DND-41 (cell line): ENCODE measurements around the gene JMJD8.

Source experiments
- ATAC-seq: fragments of 200-7000 bp; cut with Tn5 transposase; 3 replicates; pipeline ENCODE4 v1.9.1; 2021; ENCODE audit warnings: low read depth; ENCODE audit not compliant: insufficient read depth
- DNase-seq: peaks from one replicate; pipeline ENCODE4 v3.0.0-alpha.2; 2020
- H2AFZ ChIP-seq: 2 replicates; pipeline ENCODE4 v1.6.0; 2012; ENCODE audit warnings: low read depth, low read length
- H3K27ac ChIP-seq: 2 replicates; pipeline ENCODE4 v1.5.1; 2012; ENCODE audit warnings: low read length, inconsistent platforms
- H3K27me3 ChIP-seq: fragments of 200-600 bp; sonication (generic); 2 replicates; pipeline ENCODE4 v1.6.0; 2012; ENCODE audit warnings: low read length, mild to moderate bottlenecking, inconsistent platforms; ENCODE audit not compliant: insufficient read depth, poor library complexity
- H3K36me3 ChIP-seq: 2 replicates; pipeline ENCODE4 v1.5.1; 2012; ENCODE audit warnings: low read length, inconsistent platforms; ENCODE audit not compliant: insufficient read depth
- H3K4me1 ChIP-seq: 2 replicates; pipeline ENCODE4 v1.5.1; 2012; ENCODE audit warnings: mild to moderate bottlenecking, low read length; ENCODE audit not compliant: insufficient read depth
- H3K4me2 ChIP-seq: 2 replicates; pipeline ENCODE4 v1.6.0; 2012; ENCODE audit warnings: mild to moderate bottlenecking, moderate library complexity, low read length, inconsistent platforms; ENCODE audit not compliant: insufficient read depth
- H3K4me3 ChIP-seq, 2 experiments: fragments of 200-600 bp in 1 of 2; shearing (Covaris generic) in 1 of 2; 2 replicates each; pipeline ENCODE4 v1.5.1; 2012 to 2016; ENCODE audit warnings: inconsistent platforms in 2 of 2, low read length in 2 of 2, mild to moderate bottlenecking in 2 of 2, low read depth in 1 of 2, moderate library complexity in 1 of 2
- H3K79me2 ChIP-seq: 2 replicates; pipeline ENCODE4 v1.6.0; 2012; ENCODE audit warnings: low read length, inconsistent platforms; ENCODE audit not compliant: insufficient read depth
- H3K9ac ChIP-seq: 2 replicates; pipeline ENCODE4 v1.6.0; 2012; ENCODE audit warnings: low read depth, mild to moderate bottlenecking, inconsistent platforms, low read length, moderate library complexity
- H3K9me3 ChIP-seq: 2 replicates; pipeline ENCODE4 v1.5.1; 2012; ENCODE audit warnings: low read length, moderate library complexity, mild to moderate bottlenecking, inconsistent platforms; ENCODE audit not compliant: insufficient read depth, severe bottlenecking
- H4K20me1 ChIP-seq: 2 replicates; pipeline ENCODE4 v1.6.0; 2012; ENCODE audit warnings: low read length; ENCODE audit not compliant: insufficient read depth
- EZH2 ChIP-seq: IDR thresholded peaks from 3 replicates; pipeline ENCODE4 v1.6.1; 2012; ENCODE audit warnings: borderline replicate concordance, low read depth, mild to moderate bottlenecking, moderate library complexity, low read length, inconsistent platforms; ENCODE audit not compliant: severe bottlenecking
- TF ChIP-seq, protein P1 (sequence below): IDR thresholded peaks from 2 replicates; pipeline ENCODE4 v1.5.1; 2012; ENCODE audit warnings: borderline replicate concordance, low read length, moderate library complexity, mild to moderate bottlenecking; ENCODE audit not compliant: poor library complexity, severe bottlenecking; ENCODE audit errors: extremely low read depth

Gene JMJD8

DNA sequence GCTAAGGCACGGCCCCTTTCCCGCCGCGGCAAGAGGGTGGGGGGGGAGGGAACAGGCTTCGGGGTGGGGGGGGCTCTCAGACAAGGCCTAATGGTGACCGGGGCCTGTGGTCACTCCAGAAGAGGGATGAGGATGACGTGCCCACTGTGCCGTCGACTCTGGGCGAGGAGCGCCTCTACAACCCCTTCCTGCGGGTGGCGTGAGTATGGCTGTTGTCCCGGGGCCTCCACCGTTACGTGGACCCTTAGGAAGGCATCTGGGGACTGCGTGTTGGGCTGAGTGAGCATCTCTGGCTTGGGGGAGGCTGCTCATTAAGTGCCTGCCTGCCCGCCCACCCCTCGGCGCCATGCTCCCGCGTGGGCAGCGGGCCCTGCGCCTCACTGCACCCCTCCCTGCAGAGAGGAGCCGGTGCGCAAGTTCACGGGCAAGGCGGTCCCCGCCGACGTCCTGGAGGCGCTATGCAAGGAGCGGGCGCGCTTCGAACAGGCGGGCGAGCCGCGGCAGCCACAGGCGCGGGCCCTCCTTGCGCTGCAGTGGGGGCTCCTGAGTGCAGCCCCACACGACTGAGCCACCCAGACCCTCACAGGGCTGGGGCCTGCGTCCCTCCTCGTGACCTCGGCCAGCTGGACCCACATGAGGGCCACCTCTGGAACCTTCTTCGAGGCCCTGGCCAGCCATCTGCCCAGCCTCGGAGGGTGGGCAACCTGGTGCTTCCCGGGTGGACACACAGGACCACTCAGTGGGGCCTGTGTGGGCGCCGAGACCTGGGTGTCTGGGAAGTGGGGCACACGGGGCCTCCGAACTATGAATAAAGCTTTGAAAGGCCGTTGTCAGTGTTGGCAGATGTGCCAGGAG lies 45.0 kb upstream of the JMJD8 start:
- no peaks in the 10 kb centered on the region for H3K79me2 ChIP-seq
- DNase-seq (no peak), ATAC-seq (no peak)
- H3K4me3 ChIP-seq, result no peak overlapping the region
- H2AFZ ChIP-seq, result no peak overlapping the region
- H4K20me1 ChIP-seq, result peaks cover 27% of the 10 kb centered on the region
- H3K4me1 ChIP-seq, result peaks cover 14% of the 10 kb centered on the region
- no peak overlapping the region for H3K9ac ChIP-seq
- no peaks in the 10 kb centered on the region for H3K27me3 ChIP-seq
- peaks cover 37% of the 10 kb centered on the region for H3K36me3 ChIP-seq
- no peak overlapping the region for H3K4me2 ChIP-seq
- no peaks in the 10 kb centered on the region for H3K9me3 ChIP-seq
- TF ChIP-seq EZH2, result no peak
- TF ChIP-seq, protein P1, sequence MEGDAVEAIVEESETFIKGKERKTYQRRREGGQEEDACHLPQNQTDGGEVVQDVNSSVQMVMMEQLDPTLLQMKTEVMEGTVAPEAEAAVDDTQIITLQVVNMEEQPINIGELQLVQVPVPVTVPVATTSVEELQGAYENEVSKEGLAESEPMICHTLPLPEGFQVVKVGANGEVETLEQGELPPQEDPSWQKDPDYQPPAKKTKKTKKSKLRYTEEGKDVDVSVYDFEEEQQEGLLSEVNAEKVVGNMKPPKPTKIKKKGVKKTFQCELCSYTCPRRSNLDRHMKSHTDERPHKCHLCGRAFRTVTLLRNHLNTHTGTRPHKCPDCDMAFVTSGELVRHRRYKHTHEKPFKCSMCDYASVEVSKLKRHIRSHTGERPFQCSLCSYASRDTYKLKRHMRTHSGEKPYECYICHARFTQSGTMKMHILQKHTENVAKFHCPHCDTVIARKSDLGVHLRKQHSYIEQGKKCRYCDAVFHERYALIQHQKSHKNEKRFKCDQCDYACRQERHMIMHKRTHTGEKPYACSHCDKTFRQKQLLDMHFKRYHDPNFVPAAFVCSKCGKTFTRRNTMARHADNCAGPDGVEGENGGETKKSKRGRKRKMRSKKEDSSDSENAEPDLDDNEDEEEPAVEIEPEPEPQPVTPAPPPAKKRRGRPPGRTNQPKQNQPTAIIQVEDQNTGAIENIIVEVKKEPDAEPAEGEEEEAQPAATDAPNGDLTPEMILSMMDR, result no peak
- no peak overlapping the region for H3K27ac ChIP-seq

DNA sequence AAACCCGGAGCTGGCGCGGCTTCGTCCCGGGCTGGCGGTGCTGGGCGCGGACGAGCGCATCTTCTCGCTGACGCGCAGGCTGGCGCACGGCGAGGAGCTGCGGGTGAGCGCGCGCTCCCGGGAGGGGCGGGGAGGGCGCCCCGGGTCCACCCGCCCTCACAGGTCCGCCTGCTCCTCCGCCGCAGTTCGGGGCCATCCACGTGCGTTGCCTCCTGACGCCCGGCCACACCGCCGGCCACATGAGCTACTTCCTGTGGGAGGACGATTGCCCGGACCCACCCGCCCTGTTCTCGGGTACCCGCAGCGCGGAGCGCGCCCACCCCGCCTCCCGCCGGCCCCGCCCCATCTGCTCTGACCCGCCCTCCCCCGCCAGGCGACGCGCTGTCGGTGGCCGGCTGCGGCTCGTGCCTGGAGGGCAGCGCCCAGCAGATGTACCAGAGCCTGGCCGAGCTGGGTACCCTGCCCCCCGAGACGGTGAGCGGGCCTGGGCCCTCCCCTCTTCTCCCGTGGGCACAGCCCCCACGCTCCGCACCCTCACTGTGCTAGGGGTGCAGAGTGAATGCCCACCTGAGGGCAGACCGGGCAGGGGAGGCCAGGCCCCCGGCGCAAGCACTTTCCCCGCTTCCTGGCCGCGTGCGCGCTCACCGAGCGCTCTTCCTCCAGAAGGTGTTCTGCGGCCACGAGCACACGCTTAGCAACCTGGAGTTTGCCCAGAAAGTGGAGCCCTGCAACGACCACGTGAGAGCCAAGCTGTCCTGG lies 44.2 kb upstream of the JMJD8 start:
- Histone ChIP-seq H3K9me3 (no peaks in the 10 kb centered on the region), H3K4me3 (no peak overlapping the region), H2AFZ (no peak overlapping the region), H3K4me1 (peaks cover 14% of the 10 kb centered on the region), H3K9ac (no peak overlapping the region), H3K27ac (no peak overlapping the region), H3K27me3 (no peaks in the 10 kb centered on the region), H3K4me2 (peak overlapping the region; percentile 93; the same call in 1 of the 2 replicates), H4K20me1 (peaks cover 27% of the 10 kb centered on the region), H3K36me3 (peaks cover 29% of the 10 kb centered on the region), H3K79me2 (no peaks in the 10 kb centered on the region)
- TF ChIP-seq, protein P1, result no peak
- TF ChIP-seq EZH2, result no peak
- ATAC-seq, result no peak
- DNase-seq, result no peak

DNA sequence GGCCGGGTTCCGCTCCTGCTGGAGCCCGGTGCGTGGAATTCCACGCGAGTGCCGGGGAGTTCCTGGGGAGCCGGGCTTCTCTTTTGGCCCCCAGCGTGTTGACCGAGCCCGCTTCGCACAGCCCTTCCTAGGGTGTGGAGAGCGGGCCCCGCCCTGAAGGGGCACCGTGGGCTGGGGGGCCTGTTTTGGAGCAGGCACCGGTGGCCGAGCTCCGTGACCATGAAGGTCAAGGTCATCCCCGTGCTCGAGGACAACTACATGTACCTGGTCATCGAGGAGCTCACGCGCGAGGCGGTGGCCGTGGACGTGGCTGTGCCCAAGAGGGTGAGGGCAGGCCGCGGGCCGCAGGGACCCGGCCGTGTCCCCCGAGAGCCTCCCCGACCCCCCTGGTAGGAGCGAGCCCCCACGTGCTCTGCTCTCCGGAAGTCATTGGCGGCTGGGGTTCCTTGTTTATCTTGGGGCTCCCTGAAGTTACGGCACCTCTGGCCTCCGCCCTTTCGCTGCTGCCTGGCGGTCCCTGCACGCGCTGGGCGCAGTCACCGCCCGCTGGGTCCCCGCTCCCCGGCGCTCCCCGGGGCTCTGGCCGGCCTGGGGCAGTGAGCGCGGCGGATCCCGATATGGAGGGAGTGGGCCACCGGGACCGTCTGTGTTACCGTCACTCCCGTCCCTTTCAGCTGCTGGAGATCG lies 43.3 kb upstream of the JMJD8 start:
- peak overlapping the region; percentile 27 to 72; a peak in 3 of 4 replicates for H3K4me3 ChIP-seq
- no peaks in the 10 kb centered on the region for H3K79me2 ChIP-seq
- no peak for ATAC-seq
- peak overlapping the region; percentile 93 for H3K4me2 ChIP-seq
- H3K9me3 ChIP-seq, result no peaks in the 10 kb centered on the region
- H3K9ac ChIP-seq, result peak overlapping the region; percentile 65
- peak overlapping the region; percentile 45; the same call in 1 of the 2 replicates for H3K27ac ChIP-seq
- H4K20me1 ChIP-seq, result peaks cover 24% of the 10 kb centered on the region
- H3K36me3 ChIP-seq, result peaks cover 20% of the 10 kb centered on the region
- no peak for DNase-seq
- no peaks in the 10 kb centered on the region for H3K27me3 ChIP-seq
- peak overlapping the region; percentile 66 for H2AFZ ChIP-seq
- TF ChIP-seq, protein P1, result no peak
- no peak for TF ChIP-seq EZH2
- peaks cover 14% of the 10 kb centered on the region for H3K4me1 ChIP-seq
